ENCODE data around the gene FOXD1.

Gene FOXD1

DNA sequence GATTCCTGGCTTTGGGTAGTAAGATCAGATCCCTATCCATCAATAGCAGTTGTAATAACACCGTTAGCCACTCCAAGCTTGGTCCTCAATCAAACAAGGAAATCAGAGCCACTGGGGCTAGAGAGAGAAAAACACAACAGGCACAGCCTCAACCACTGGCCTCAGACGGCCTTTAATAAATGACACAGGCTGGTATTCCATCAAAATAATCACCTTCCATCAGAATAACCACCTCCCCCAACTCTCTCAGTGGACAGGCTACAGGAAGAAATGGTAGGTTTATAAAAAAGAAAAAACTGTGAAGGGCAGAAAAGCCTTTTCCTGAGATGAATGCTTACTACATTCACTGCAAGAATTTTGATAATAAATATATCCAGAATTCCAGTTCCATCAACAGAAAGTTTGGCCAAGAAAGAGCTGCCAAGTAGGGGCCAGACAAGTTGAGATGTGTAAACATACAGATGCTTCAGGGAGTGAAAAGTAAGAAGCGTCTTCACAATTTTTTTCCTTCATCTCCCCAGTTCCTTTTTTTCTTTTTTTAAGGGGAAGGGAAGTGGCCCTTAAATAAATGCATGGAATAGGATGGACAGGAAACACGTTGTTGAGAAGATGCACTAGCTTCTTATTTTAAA is 5.5 kb downstream of the FOXD1 start:
- no peak overlapping the region for H3K27ac ChIP-seq
- H3K4me3 ChIP-seq, result no peak overlapping the region

DNA sequence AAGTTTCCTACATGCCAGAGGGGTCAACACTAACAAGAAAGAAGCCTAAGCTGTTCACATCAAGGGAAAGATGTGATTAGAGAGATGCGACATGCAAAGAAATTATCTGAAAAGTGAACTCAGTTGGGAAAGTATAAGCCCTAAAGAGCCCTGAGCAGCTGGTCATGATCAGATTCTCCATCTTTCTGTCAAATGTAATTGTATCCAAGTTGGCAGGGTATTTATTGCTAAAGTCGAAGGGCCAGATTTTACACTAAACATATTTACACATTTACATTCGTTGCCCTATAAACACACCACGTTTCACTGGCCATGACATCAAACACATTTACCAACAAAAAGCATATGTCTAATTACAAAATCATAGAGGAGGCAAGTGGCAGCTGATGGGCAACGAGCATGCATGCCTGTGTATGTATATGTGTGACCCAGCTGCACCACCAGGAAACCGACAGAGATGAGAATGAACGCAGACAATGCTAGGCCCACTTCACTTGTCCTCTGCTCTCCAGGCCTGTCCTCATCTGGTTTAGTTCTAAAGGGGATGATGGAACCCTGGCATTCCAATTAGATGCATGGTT is 6.3 kb downstream of the FOXD1 start:
- H3K4me3 ChIP-seq, result no peak overlapping the region

DNA sequence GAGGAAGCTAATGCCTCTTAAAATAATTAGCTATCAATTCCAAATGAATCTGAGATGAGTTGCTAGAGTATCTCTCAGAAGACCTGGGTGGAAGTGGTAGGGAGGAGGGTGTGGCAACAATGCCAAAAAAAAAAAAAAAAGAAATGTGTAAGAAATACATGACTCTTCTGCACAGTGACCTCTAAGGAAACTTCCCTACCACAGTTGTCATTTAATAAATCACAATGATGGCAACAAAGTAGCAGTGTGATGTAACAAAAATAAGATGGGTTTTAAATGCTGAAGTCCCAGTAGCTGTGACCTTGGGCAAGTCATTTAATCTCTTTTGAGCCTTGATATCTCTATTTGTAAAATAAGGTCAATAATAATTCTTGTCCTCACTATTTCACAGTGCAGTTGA is 7.2 kb downstream of the FOXD1 start:
- H3K27ac ChIP-seq, result no peak overlapping the region
- no peak overlapping the region for H3K4me3 ChIP-seq

More for the DNA sequence above, 6.3 kb downstream of the FOXD1 start:
- no peak overlapping the region for H3K27ac ChIP-seq

DNA sequence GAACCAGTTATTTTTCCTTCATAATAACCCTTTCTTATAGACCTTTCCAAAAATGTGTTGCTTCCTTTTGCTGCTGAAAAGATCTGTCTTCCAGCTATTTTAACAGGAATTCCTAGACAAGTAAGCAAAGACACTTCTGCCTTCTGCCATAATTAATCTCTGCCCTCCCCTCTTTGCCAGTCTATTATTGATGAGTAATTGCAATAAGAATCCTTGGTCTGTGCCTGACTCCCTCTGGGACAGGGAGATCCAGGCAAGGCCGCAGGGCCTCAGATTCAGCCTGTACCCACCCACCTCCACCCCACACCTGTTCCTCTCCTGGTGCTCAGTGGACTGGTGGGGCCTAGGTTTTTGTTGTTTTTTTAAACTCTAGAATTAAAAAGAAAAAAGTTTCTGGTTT is 8.3 kb downstream of the FOXD1 start:
- no peak overlapping the region for H3K4me3 ChIP-seq
- no peak overlapping the region for H3K27ac ChIP-seq

DNA sequence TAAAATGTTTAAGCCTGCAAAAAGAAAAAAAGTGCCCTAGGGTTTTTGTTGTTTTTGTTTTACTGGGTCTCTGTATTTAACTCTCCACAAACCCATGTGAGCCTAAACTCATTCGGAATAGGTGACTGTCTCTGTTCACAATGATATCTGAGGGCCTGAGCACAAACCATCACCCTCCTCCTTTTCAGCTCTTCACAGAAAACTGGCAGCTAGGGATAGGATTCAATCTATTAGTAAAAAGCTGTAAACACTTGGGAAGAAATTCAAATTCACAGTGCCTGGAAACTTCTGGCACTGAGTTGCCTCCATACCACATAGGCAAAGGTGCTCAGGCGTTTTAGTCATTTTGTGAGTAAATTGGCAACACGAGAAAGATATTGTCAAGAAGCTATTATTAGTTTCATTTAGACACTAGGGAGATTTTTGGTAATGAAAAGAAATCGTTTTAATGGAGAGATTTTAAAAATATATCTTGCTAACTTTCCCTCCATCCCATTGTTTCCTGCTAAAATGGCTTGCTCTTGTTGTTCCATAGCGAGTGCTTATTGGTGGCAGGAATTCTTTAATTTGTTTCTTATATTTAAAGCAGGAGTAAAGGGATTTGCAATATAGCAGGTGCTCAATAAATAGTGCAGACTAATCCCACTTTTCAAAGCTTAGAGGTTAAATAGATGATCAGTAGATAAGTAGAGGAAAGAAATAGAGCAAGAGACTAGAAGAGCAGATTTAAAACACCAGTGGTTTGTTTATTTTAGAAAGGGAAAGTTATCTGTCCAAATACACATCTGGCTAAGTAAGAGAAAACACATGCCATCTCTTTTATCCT is 9.7 kb downstream of the FOXD1 start:
- H3K27ac ChIP-seq, result no peak overlapping the region

DNA sequence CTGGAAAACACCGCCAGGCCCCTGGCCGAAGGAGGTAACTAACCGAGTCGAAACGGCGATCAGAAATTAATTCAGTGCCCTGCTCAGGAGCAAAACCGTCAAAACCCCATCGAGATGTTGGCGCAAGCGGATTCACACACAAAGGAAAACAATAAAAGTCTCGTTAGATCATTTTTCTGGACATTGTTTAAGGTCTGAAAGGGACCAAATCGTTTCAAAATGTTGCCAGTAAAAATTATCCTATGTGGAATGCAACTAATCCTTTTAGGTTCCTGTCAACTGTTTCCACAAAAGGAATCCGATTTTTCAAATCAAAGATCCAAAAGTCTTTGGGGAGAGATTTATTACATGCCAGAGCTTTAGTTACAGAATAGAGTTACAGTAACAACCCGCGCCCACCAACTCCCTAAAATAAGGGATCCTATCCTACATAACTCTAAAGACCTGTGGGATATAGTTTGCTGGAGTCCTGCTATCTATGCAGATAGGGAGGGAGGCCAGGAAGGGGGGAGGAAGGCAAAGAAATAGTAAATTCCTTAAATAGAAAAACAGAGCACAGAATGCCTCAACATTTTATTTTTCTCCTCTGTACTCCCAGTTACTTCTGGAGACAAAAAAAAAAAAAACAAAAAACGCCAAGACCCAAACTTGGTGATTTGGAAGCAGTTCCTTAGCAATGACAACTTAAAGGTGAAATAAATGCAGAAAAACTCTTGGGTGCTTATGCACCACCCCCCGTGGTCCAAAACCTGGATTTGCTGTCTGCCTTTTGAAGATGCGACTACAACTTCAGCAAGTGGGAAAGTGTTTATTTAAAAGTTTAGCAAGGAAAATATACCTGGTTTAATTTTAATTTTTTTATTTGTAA is 10.6 kb downstream of the FOXD1 start:
- H3K4me3 ChIP-seq, result peak overlapping the region in 1 of 7 experiments; percentile 21
- peak overlapping the region in 3 of 21 experiments; percentile 9 to 62 (median 44) for H3K27ac ChIP-seq

More for the DNA sequence above, 9.7 kb downstream of the FOXD1 start:
- H3K4me3 ChIP-seq, result no peak overlapping the region

DNA sequence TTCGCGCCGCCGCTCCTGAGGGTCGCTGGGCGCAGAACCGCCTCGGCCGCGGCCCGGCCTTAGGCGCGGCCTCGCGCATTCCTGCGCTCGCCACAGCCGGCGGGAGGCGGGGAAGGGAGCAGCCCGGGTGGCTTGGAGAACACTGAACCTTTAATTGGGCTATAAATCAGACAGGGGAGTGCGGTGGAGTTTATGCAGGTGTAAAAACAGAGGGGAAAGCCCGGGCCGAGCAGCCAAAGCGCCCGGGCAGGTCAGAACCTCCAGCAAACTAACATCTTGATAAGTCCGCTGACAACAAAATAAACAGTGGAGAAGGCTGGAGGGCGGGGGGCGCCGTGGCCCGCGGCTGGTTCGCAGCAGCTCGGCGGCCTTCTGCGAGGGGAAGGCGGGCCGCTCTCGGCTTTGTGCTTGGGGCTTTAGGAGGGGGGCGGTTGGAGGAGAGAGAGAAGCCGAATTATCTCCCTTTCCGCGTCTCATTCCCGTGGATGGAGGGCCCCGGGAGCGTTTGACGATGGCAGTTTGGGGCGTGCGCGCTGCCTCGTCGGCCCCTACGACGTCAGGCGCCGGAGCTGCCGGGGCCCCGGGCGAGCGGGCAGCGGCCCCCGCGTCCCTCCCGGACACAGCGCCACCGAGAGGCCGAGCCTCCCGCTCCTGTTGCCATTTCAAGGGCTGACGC is 11.3 kb downstream of the FOXD1 start:
- Histone ChIP-seq H3K27ac (peak overlapping the region in 3 of 21 experiments; percentile 9 to 62 (median 44)), H3K4me3 (peak overlapping the region in 3 of 7 experiments; percentile 8 to 21 (median 18))

DNA sequence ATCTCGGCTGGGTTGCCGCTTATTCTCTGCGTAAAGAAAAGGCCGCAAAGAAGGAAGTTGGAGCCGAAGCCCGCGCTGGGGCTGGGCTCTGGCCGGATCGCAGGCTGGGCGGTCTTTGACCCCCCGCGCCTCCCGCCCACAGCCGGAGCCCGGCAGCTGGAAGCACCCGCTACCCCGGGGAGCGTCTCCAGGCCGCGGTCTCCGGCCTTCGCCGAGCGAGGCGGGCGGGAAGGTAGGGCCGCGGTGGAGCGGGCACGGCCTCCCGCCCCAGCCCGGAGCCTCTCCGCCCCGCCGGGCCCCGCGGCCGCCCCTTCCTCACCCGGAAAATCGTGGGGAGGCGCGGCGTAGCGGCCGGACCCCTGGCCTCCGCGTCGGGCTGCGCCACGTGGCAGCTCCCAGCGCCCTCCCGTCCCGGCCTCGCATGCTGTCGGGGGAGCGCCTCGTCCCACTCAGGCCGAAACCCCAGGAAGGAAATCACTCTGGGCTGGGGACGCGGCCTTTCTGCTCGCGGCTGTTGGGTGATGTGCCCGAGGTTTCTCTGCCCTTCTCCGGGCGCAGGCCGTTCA is 12.0 kb downstream of the FOXD1 start:
- peak overlapping the region in 1 of 21 experiments; percentile 62 for H3K27ac ChIP-seq
- H3K4me3 ChIP-seq, result peak overlapping the region in 3 of 7 experiments; percentile 8 to 21 (median 18)

DNA sequence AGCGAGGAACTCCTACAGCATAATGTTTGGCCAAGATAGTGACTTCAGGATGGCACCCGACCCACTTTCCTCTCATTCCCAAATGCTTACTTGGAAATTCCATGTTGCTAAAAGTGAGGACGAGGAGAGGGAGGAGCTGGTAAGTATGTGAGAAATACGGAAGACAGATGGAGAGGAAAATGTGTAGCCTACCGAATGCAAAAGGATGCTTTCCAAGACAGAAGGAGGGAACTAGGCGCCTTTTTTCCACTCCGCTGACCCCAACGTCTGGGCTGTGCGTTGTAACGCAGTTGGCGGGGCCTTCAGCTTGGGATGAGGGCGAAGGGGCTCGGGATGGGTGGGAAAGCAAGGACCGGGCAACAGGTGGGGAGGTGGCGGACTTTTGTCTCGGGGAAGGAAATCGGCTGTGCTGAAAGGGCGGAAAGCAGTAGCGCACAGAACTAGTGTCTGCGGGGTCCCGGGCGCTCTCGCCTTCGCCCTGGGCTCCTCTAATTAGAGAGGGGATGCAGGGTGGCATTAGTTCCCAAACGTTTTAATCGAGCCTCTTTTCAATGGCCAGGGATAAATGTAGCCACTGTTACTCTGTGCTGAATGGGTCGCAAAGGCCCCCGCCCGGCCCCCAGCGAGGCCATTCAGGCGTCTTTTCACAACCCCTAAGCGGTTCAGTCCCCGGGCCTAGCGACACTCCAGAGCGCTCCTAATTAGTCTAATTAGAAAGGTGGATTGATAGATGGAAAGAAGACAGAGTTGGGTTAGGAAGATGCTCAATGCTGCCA is 12.6 kb downstream of the FOXD1 start:
- Histone ChIP-seq H3K4me3 (peak overlapping the region in 1 of 7 experiments; percentile 8), H3K27ac (no peak overlapping the region)

DNA sequence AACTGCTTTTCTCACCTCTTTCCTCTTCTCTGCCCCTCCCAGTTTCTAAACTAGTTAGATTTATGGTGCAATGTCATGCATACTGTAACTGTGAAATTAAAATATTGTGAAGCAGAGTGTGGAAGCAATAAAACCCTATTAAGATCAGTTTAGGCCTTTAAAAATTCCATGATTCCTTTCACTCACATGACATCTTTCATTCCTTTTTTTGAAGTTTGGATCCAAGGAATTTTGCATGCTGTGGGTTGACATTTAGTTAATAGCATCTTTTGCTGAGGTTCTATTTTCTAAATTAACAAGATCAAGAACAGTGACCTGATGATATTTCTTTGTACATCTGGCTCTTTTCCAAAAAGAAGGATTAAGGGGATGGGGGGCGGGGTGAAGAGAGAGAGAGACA is 13.7 kb downstream of the FOXD1 start:
- no peak overlapping the region for H3K27ac ChIP-seq
- H3K4me3 ChIP-seq, result no peak overlapping the region

DNA sequence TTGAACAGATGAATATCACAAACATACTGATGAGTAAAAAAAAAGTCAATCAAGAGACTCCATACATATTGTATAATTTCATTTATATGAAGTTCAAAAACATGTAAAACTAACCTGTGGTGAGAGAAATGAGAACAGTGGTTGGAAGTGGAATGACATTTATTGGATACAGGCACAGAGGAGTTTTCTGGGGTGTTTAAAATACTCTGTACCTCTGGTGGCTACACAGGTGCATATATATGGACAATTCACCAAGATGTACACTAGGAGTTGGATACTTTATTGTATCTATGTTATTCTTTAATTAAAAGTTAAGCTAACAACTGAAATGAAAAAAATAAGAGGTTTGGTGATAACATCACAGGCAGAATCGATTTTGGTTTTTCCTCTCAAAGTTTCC is 14.1 kb downstream of the FOXD1 start:
- H3K4me3 ChIP-seq, result no peak overlapping the region

DNA sequence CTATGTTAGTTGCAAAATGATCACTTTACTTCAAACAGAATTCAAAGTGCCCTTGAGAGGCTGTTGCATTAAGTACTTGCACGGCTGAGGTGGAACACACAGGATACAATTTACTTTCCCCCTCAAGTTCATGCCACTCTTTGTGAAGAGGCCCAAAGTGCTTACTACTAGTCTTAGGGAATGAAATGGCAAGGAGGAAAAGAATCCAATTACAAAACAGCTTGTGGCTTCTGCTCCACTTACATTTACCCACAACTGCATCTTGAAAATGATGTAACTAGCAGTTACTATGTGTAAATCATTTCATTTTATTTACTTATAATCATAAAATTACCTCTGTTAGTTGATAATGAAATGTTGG is 14.6 kb downstream of the FOXD1 start:
- H3K4me3 ChIP-seq, result no peak overlapping the region

More for the DNA sequence above, 14.1 kb downstream of the FOXD1 start:
- H3K27ac ChIP-seq, result no peak overlapping the region

DNA sequence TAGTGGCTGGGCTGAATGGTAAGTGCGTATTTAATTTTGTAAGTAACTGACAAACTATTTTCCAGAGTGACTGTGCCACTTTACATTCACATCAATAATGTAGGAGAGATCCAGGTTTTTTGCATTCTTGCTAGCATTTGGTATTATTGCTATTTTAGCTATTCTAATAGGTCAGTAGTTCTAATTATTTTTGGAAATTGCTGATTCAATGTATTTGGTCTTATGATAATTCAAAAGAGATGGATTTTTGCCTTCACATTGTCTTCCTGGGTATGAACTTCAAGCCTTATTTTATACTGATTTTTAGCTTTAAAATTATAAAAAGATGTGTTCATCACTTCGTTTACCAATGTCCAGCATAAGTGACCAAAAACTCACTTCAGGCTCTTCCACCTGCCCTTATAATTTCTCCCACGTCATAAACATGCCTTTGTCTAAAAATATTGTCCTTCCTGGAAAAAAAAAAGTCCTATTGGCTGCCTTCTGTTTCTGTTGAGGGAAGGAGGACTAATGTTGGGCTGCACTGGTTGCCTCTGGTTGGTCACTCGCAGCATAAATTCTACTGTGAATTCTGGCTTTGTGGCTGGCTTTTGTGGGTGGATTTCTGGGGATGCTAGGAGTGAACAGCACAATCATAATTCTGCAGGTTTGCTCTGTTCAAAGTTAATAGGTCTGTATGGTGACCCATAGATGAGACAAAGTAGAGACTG is 15.2 kb downstream of the FOXD1 start:
- H3K27ac ChIP-seq, result no peak overlapping the region
- H3K4me3 ChIP-seq, result no peak overlapping the region

More for the DNA sequence above, 14.6 kb downstream of the FOXD1 start:
- no peak overlapping the region for H3K27ac ChIP-seq

DNA sequence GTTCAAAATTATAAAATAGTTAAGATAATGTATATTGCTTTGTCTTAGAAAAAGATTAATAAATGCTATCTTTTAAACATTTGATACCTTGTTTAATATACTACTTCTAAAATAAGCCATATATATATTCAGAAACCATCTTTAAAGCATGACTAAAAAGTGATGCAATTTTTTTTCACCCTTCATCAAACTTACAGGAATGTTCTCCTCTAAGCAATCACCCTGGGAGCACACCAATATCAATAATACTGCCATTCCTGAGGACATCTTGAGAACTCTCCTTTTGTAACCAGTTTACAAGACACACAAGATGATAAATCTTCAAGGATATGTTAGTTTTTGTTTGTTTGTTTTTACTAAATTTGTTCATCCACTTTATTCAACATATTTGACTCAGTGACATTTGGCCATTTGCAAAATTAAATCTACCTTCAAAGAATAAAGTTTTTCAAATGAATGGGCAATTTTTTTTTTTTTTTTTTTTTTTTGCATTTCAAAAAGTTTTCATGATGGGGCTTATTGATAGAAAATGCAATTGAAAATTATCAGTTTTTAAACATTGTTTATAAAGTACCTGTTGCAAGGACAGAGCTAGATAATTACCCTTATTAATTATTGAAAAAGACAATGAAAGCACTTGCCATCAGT is 17.2 kb downstream of the FOXD1 start:
- no peak overlapping the region for H3K4me3 ChIP-seq
- no peak overlapping the region for H3K27ac ChIP-seq

DNA sequence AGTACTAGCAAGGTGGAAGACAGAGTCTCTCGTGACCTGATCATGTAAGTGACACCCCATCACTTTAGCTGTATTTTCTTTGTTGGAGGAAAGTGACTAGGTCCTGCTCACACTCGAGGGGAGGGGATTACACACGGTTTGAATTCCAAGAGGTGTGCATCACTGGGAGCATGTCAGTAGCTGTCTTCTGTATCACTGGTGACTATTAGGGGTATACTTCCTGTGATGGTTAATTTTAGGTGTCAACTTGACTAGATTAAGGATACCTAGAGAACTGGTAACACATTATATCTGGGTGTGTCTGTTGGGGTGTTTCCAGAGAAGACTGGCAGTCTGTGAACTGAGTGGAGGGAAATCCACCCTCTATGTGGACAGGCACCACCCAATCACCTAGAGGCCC is 22.5 kb downstream of the FOXD1 start:
- Histone ChIP-seq H3K27ac (no peak overlapping the region), H3K4me3 (no peak overlapping the region)

DNA sequence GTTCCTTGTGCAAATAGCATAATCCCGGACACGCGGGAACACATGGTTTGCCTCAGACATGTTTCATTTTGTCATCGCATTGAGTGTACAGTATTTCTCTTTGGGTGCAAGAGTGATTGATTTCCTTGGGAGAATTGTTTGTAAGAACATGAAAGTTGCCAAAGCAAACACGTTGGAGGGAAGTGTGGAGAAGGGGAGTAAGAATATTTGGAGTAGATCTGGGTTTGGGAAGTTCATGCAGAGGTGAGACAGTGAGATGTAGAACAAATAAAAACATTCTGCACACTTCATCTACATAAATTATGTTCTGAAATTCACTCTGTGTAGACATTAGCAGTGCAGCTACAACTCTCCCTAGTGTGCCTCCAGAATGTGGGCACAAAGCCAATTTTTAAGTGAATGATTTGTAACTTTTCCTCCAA is 24.0 kb downstream of the FOXD1 start:
- H3K27ac ChIP-seq, result no peak overlapping the region
- H3K4me3 ChIP-seq, result no peak overlapping the region

DNA sequence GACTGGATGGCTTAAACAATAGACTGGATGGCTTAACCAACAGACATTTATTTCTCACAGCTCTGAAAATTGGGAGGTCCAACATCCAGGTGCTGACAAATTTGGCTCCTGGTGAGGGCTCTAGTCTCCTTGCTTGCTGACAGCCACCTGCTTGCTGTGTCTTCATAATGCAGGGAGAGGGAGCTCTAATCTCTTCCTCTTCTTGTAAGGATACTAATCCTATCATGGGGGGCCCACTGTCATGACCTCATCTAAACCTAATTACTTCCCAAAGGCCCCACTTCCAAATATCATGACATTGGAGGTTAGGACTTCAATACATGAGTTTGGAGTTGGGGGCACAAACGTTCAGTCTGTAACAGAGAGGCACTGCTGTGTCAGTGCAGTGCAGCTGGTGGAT is 26.4 kb downstream of the FOXD1 start:
- Histone ChIP-seq H3K4me3 (no peak overlapping the region), H3K27ac (no peak overlapping the region)
